Measurements from ENCODE around the gene CDHR3. TPM values are rescaled to one million over a fixed set of nuclear protein-coding genes. Genes with fewer than 3 reads are reported as not detected.

The CDHR3 gene
- total RNA-seq, 1 donor from 2014 or later, result 0.47 TPM

GRCh38 chr7:106071356-106071998, 108.4 kb downstream of the CDHR3 start:
- intact Hi-C loops (cut with micrococcal nuclease), result loop anchor here (1.0 to 2.0 kb wide), 6 partner anchors 19 to 275 kb away; no protein-coding TSS in a partner anchor
- no peaks in the 10 kb centered on the region for H3K36me3 Mint-ChIP-seq (ENCODE audit: low read depth)
- peak overlapping the region; percentile 59 for H3K4me3 Mint-ChIP-seq
- DNase-seq (ENCODE audit: low spot score), result peak; percentile 44
- H3K4me1 Mint-ChIP-seq (ENCODE audit: low read depth), result peaks cover 42% of the 10 kb centered on the region
- peak overlapping the region; percentile 93 for H3K27ac Mint-ChIP-seq
- no peaks in the 10 kb centered on the region for H3K9me3 Mint-ChIP-seq
- no peaks in the 10 kb centered on the region for H3K27me3 Mint-ChIP-seq (ENCODE audit: insufficient read depth)

GRCh38 chr7:106071999-106072714, 109.1 kb downstream of the CDHR3 start:
- no peaks in the 10 kb centered on the region for H3K36me3 Mint-ChIP-seq (ENCODE audit: low read depth)
- H3K4me3 Mint-ChIP-seq, result peak overlapping the region; percentile 59
- peak overlapping the region; percentile 93 for H3K27ac Mint-ChIP-seq
- peaks cover 46% of the 10 kb centered on the region for H3K4me1 Mint-ChIP-seq (ENCODE audit: low read depth)
- DNase-seq (ENCODE audit: low spot score), result no peak
- no peaks in the 10 kb centered on the region for H3K9me3 Mint-ChIP-seq
- intact Hi-C loops (cut with micrococcal nuclease), result loop anchor here (1.0 to 2.0 kb wide), 6 partner anchors 19 to 274 kb away; no protein-coding TSS in a partner anchor
- no peaks in the 10 kb centered on the region for H3K27me3 Mint-ChIP-seq (ENCODE audit: insufficient read depth)

- DNase-seq (ENCODE audit: low spot score), result no peak
- Mint-ChIP-seq H3K4me3 (no peak overlapping the region), H3K27me3 (ENCODE audit: insufficient read depth) (no peaks in the 10 kb centered on the region), H3K36me3 (ENCODE audit: low read depth) (no peaks in the 10 kb centered on the region), H3K4me1 (ENCODE audit: low read depth) (peaks cover 48% of the 10 kb centered on the region), H3K27ac (no peak overlapping the region), H3K9me3 (no peaks in the 10 kb centered on the region)
- intact Hi-C loops (cut with micrococcal nuclease), result no loop called here
These were observed 109.6 kb downstream of the CDHR3 start for GRCh38 chr7:106072715-106073091.

DNA sequence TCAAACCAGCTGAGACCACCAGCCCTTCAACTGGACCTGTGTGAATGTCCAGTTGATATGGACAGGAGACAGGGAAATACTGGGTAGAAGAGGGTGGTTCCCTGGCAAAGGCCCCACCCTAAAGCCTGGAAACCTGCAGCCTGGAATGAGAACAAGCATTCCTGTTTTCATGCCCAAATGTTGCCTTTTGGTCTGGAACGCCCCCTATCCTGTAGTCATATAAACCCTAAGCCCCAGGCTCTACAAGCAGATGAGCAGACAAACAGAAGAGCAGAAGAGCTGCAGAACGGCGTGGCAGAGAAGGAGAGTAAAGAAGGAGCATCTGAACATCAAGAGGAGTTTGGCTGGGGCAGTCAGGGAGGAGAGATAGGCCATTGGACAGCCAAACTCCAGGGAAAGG, 110.6 kb downstream of the CDHR3 start:
- no peak for DNase-seq (ENCODE audit: low spot score)
- H3K4me3 Mint-ChIP-seq, result no peak overlapping the region
- H3K9me3 Mint-ChIP-seq, result no peaks in the 10 kb centered on the region
- no peak overlapping the region for H3K27ac Mint-ChIP-seq
- H3K4me1 Mint-ChIP-seq (ENCODE audit: low read depth), result peaks cover 48% of the 10 kb centered on the region
- no peaks in the 10 kb centered on the region for H3K36me3 Mint-ChIP-seq (ENCODE audit: low read depth)
- H3K27me3 Mint-ChIP-seq (ENCODE audit: insufficient read depth), result no peaks in the 10 kb centered on the region
- intact Hi-C loops (cut with micrococcal nuclease), result no loop called here

DNA sequence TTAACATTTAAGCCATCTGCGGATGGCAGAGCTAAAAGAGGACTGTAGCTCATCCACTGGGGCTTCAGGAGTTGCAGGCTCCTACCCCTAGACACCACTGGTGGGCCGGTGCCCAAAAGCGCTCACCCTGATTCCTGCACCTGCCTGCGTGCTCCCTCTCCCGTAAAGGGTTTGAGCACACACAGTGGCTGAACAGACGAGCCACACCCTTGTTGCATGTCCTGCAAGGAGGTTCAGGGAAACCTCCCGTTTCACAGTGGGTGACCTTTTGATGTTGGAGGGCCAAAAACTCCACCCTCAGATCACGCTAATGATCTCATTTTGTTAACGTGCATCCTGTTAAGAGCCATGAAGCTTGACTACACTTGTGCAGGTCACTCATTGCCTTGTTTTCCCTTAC, 111.2 kb downstream of the CDHR3 start:
- no peak overlapping the region for H3K27ac Mint-ChIP-seq
- no peak for DNase-seq (ENCODE audit: low spot score)
- H3K27me3 Mint-ChIP-seq (ENCODE audit: insufficient read depth), result no peaks in the 10 kb centered on the region
- no peaks in the 10 kb centered on the region for H3K36me3 Mint-ChIP-seq (ENCODE audit: low read depth)
- H3K9me3 Mint-ChIP-seq, result no peaks in the 10 kb centered on the region
- intact Hi-C loops (cut with micrococcal nuclease), result no loop called here
- peaks cover 48% of the 10 kb centered on the region for H3K4me1 Mint-ChIP-seq (ENCODE audit: low read depth)
- no peak overlapping the region for H3K4me3 Mint-ChIP-seq

- Mint-ChIP-seq H3K4me1 (ENCODE audit: low read depth) (peaks cover 37% of the 10 kb centered on the region), H3K4me3 (no peak overlapping the region), H3K27me3 (ENCODE audit: insufficient read depth) (no peaks in the 10 kb centered on the region), H3K27ac (no peak overlapping the region), H3K36me3 (ENCODE audit: low read depth) (no peaks in the 10 kb centered on the region), H3K9me3 (no peaks in the 10 kb centered on the region)
- DNase-seq (ENCODE audit: low spot score), result no peak
- intact Hi-C loops (cut with micrococcal nuclease), result loop anchor here (2.0 kb wide), 1 partner anchor 21 kb away; no protein-coding TSS in a partner anchor
These were observed 112.9 kb downstream of the CDHR3 start for GRCh38 chr7:106075937-106076336.

DNA sequence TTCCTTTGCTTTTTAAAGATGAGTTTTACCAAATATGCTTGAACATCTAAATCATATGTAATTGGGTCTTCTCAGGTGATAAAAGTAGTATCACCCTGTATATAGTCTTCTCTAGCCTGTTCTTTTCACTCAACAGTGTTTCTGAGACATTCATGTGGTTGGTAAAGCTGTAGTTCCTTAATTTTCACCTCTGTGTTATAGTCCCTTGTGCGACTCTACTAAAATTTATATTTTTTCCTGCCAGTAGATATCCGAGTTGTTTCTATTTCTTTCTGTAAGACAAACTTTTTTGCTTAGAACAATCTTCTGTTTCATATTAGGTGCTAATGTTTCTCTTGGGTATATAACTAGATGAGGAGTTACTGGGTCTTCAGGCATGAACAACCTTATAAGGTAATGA, 113.5 kb downstream of the CDHR3 start:
- intact Hi-C loops (cut with micrococcal nuclease), result loop anchor here (2.0 kb wide), 1 partner anchor 20 kb away; no protein-coding TSS in a partner anchor
- Mint-ChIP-seq H3K4me1 (ENCODE audit: low read depth) (peaks cover 31% of the 10 kb centered on the region), H3K27ac (no peak overlapping the region), H3K27me3 (ENCODE audit: insufficient read depth) (no peaks in the 10 kb centered on the region), H3K9me3 (no peaks in the 10 kb centered on the region), H3K36me3 (ENCODE audit: low read depth) (no peaks in the 10 kb centered on the region), H3K4me3 (no peak overlapping the region)
- DNase-seq (ENCODE audit: low spot score), result no peak

GRCh38 chr7:106080300-106080987, 117.4 kb downstream of the CDHR3 start:
- Mint-ChIP-seq H3K27me3 (ENCODE audit: insufficient read depth) (no peaks in the 10 kb centered on the region), H3K36me3 (ENCODE audit: low read depth) (peaks cover 2% of the 10 kb centered on the region), H3K4me1 (ENCODE audit: low read depth) (peaks cover 18% of the 10 kb centered on the region), H3K9me3 (no peaks in the 10 kb centered on the region), H3K27ac (no peak overlapping the region), H3K4me3 (no peak overlapping the region)
- intact Hi-C loops (cut with micrococcal nuclease), result no loop called here
- DNase-seq (ENCODE audit: low spot score), result no peak

DNA sequence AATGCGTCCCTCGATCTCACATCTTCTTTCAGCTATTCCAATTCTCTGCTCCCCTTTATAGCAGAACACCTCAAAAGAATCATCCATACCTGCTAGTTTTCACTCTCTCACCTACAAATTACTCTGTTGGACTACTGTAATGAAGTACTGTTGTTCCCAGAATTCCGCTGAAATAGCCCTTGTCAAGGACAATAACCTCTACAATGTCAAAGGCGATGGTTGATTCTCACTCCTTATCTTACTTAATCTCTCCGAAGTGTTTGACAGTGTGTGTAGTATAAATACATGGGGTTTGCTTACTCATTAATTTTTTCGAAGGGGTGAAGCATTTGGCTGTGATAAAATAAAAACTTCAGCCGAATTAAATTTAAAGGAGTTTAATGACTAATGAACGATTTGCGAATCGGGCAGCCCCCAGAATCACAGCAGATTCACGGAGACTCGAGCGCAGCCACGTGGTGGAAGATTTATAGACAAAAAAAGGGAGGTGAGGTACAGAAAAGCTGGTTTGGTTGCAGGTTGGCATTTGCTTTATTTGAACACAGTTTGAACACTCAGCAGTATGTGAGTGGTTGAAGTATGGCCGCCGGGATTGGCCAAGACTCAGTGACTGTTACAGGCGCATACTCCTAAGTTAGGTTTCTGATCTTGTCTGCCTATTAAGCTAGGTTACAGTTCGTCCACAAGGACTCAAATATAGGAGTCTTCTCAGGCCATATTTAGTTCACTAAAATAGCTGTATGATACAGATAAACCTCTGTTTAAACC, 119.2 kb downstream of the CDHR3 start:
- DNase-seq (ENCODE audit: low spot score), result no peak
- H3K36me3 Mint-ChIP-seq (ENCODE audit: low read depth), result peaks cover 8% of the 10 kb centered on the region
- peaks cover 9% of the 10 kb centered on the region for H3K4me1 Mint-ChIP-seq (ENCODE audit: low read depth)
- intact Hi-C loops (cut with micrococcal nuclease), result no loop called here
- no peak overlapping the region for H3K27ac Mint-ChIP-seq
- no peaks in the 10 kb centered on the region for H3K9me3 Mint-ChIP-seq
- H3K4me3 Mint-ChIP-seq, result no peak overlapping the region
- H3K27me3 Mint-ChIP-seq (ENCODE audit: insufficient read depth), result no peaks in the 10 kb centered on the region

Other genes starting within 250 kb of the CDHR3 start
- 7.2 and 8.5 TPM in 2 replicates for gene ATXN7L1, start 86.7 kb upstream of the CDHR3 start, total RNA-seq
- 22.3 and 24.9 TPM in 2 replicates for gene SYPL1, start 149.0 kb downstream of the CDHR3 start, total RNA-seq